GM12801 (cell line): ENCODE measurements around the gene DIO1.

Source experiments
- TF ChIP-seq, protein P1 (sequence below): IDR thresholded peaks from one replicate; pipeline ENCODE4 v1.5.1; 2011; ENCODE audit warnings: control low read depth; ENCODE audit not compliant: insufficient read length; ENCODE audit errors: extremely low read depth

DIO1 gene

DNA sequence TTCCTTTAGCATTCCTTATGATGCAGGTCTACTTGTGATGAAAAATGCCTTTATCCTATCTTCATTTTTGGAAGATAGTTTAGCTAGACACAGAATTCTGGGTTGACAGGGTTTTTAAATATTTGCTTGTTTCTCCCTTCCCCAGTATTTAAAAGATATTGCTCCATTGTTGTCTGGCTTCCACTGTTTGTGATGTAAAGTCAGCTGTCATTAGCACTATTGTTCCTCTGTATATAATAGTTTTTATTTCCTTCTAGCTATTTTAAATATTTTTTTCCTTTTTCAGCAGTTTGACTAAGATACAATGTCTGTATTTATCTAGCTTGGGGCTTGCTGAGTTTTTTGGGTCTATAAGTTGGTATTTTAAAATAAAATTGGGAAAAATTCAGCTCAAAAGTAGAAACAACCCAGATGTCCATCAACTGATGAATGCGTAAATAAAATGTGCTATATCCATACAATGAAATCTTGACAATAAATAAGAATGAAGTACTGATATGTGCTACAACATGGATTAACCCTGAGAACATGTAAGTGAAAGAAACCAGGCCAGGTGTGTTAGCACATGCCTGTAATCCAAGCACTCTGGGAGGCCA is 40.3 kb downstream of the DIO1 start:
- TF ChIP-seq, protein P1, sequence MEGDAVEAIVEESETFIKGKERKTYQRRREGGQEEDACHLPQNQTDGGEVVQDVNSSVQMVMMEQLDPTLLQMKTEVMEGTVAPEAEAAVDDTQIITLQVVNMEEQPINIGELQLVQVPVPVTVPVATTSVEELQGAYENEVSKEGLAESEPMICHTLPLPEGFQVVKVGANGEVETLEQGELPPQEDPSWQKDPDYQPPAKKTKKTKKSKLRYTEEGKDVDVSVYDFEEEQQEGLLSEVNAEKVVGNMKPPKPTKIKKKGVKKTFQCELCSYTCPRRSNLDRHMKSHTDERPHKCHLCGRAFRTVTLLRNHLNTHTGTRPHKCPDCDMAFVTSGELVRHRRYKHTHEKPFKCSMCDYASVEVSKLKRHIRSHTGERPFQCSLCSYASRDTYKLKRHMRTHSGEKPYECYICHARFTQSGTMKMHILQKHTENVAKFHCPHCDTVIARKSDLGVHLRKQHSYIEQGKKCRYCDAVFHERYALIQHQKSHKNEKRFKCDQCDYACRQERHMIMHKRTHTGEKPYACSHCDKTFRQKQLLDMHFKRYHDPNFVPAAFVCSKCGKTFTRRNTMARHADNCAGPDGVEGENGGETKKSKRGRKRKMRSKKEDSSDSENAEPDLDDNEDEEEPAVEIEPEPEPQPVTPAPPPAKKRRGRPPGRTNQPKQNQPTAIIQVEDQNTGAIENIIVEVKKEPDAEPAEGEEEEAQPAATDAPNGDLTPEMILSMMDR: no peak

DNA sequence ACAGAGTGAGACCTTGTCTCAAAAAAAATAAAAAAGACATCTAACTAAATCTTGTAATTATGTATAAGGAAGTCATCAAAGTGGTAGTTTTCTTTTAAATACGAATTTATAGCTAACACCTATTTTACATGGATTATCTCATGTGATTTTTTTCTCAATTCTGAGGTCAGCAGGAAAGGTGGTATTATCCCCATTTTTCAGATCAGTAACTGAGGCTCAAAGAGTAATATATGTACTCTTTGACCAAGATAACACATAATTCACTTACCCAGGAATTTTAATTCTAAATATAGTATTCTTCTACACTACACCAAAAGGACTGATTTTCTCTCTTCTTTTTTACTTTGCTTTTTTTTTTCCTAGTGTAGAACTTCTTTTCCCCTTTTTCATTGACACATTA is 42.4 kb downstream of the DIO1 start:
- TF ChIP-seq, protein P1: no peak

DNA sequence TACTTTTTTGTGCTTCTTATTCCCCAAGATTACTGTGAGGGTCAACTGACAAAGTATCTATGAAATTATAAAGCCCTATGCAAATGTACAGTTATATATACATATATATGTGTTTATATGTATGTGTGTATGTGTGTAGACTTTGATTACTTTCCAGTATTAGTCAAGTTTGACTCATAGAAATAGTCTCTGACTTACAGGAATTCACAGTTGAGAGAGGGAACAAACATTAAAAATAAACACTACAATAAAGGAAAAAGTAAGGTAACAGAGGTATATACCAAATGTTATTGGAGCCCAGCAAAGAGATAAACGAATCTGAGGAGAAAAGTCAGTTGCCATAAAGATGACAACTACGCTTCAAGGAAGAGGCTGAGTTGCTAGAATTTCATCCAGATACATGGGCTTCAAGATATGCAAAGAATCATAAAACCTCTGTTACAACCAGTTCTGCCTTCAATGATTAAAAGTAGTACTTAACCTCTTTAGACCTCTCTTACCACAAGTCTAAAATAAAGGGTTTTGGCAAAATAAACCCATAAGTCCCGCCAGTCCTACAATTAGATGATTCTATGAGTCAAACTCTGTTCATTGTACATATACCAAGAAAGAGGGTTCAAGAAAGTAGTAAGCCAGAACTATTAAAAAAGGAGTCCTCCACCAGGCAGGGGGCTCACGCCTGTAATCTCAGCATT is 44.3 kb downstream of the DIO1 start:
- TF ChIP-seq, protein P1: no peak

DNA sequence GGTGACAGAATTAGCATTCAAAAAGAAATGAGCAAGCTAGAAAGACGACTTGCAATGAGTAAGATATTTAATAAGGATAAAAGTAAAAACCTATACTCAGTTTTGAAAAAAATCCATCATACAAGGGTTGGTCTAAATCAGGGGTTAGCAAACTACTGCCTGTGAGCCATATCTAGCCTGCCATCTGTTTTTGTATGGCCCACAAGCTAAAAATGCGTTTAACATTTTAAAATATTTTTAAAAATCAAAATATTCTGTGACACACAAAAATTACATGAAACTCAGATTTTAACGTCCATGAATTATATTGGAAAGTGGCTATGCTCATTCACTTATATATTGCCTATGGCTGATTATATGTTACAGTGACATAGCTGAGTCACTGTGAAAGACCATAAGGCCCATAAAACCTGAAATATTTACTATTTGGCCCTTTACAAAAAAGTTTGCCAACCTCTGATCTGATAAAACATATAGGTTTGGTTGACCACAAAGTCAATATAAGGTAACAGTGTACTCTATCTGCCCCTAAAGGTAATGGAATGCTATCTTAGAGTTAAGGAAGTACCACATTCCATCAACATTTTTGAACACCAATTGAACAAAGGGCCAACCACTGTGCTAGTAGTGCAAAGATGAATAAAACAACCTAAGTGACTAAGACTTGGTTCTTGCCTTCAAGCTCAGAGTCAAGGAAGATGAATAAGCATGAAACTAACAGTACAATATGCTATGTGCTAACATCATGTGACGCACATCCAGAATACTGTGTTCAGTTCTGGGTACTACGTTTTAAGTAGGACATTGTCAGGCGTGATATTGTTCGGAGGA is 48.4 kb downstream of the DIO1 start:
- TF ChIP-seq, protein P1: no peak

DNA sequence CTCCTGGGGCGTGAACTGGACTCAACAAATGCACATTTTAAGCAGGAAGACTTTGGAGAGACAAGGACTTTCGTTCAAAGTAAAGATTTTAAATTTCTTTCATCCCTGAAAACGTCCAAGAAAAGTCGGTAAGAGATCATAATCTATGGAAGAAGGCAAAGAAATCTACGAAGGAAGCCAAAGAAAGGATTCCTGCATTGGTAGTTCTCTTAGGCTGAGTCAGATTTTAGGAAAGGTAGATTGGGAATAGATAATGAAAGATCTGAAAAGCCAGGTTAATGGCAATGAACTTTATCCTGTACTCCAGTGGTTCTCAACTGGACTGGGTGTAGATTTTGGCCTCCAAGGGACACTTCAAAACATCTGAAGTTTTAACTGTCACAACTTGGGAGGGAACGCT is 49.1 kb downstream of the DIO1 start:
- TF ChIP-seq, protein P1: no peak

DNA sequence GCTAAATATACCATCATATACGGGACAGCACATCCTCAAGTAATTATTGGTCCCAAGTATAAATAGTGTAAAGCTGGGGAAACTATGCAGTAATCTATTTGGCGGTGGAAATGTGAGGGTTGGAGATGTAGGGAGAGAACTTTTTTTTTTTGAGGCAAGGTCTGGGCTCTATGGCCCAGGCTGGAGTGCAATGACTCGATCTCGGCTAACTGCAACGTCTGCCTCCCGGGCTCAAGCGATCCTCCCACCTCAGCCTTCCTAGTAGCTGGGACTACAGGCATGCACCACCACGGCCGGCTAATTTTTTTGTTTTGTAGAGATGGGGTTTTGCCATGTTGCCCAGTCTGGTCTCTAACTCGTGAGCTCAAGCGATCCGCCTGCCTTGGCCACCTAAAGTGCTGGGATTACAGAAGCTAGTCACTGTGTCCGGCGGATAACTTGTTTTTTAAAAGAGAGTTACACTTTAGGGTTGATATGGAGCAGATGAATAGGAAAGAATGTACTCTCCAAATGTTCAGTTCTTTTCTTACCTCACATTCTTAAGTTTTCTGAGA is 49.6 kb downstream of the DIO1 start:
- TF ChIP-seq, protein P1: no peak
